Non-pigmented ciliary epithelial cell (primary cell): ENCODE results near the gene FRMD5.
"Not testable (repeated sequence)": the region's sequence is repeated elsewhere in the genome, so short reads cannot be mapped to it uniquely, and the experiment has no call there.

Experiments
- DNase-seq: peaks from one replicate; pipeline ENCODE4 v3.0.0-alpha.2; 2010; ENCODE audit warnings: low read depth

The FRMD5 gene

GRCh38 chr15:44032820-44033219 lies 162.3 kb downstream of the FRMD5 start:
- DNase-seq: not testable (repeated sequence)

GRCh38 chr15:44029940-44030568 lies 165.0 kb downstream of the FRMD5 start:
- peak; percentile 26 for DNase-seq

GRCh38 chr15:44029003-44029402 lies 166.1 kb downstream of the FRMD5 start:
- DNase-seq: no peak

- no peak for DNase-seq
Measured at GRCh38 chr15:44028349-44028748, 166.7 kb downstream of the FRMD5 start.

GRCh38 chr15:44024155-44024554 lies 170.9 kb downstream of the FRMD5 start:
- no peak for DNase-seq

GRCh38 chr15:44023176-44023575 lies 171.9 kb downstream of the FRMD5 start:
- DNase-seq: no peak

GRCh38 chr15:44018151-44018550 lies 176.9 kb downstream of the FRMD5 start:
- DNase-seq: no peak

GRCh38 chr15:44015545-44016305 lies 179.3 kb downstream of the FRMD5 start:
- no peak for DNase-seq

- DNase-seq: no peak
Measured at GRCh38 chr15:44011238-44011854, 183.7 kb downstream of the FRMD5 start.

- no peak for DNase-seq
Measured at GRCh38 chr15:44010089-44010488, 185.0 kb downstream of the FRMD5 start.

GRCh38 chr15:44009038-44009437 lies 186.0 kb downstream of the FRMD5 start:
- no peak for DNase-seq

- DNase-seq: peak; percentile 70
Measured at GRCh38 chr15:44000248-44000647, 194.8 kb downstream of the FRMD5 start.

GRCh38 chr15:43998607-43999006 lies 196.5 kb downstream of the FRMD5 start:
- peak; percentile 59 for DNase-seq

GRCh38 chr15:43991206-43991605 lies 203.9 kb downstream of the FRMD5 start:
- DNase-seq: no peak

- DNase-seq: no peak
Measured at GRCh38 chr15:43989938-43990337, 205.1 kb downstream of the FRMD5 start.

GRCh38 chr15:43988900-43989299 lies 206.2 kb downstream of the FRMD5 start:
- no peak for DNase-seq

- DNase-seq: no peak
Measured at GRCh38 chr15:43987924-43988323, 207.1 kb downstream of the FRMD5 start.

- DNase-seq: no peak
Measured at GRCh38 chr15:43985976-43986680, 208.9 kb downstream of the FRMD5 start.

GRCh38 chr15:43981576-43981975 lies 213.5 kb downstream of the FRMD5 start:
- no peak for DNase-seq

- DNase-seq: no peak
Measured at GRCh38 chr15:43977072-43977884, 217.8 kb downstream of the FRMD5 start.

- DNase-seq: no peak
Measured at GRCh38 chr15:43975770-43976169, 219.3 kb downstream of the FRMD5 start.

- no peak for DNase-seq
Measured at GRCh38 chr15:43975326-43975725, 219.7 kb downstream of the FRMD5 start.
